Left ventricle myocardium inferior (tissue), 1 donor: ENCODE results near the gene PPL. TPM values are rescaled to one million over a fixed set of nuclear protein-coding genes. Genes with fewer than 3 reads are reported as not detected.
"Not testable (repeated sequence)": the region's sequence is repeated elsewhere in the genome, so short reads cannot be mapped to it uniquely, and the experiment has no call there.

Experiments
- DNase-seq: peaks from one replicate; pipeline ENCODE4 v3.0.0-alpha.2; 2020
- H3K27ac ChIP-seq: fragments of 200-600 bp; replicated peaks from 2 replicates; pipeline ENCODE4 v1.8.0; 2021
- H3K27me3 ChIP-seq: fragments of 200-600 bp; 2 replicates; pipeline ENCODE4 v1.8.0; 2021; ENCODE audit warnings: low read depth
- H3K36me3 ChIP-seq: fragments of 200-600 bp; 2 replicates; pipeline ENCODE4 v1.8.0; 2021
- H3K4me1 ChIP-seq: fragments of 200-600 bp; 2 replicates; pipeline ENCODE4 v1.8.0; 2021
- H3K4me3 ChIP-seq: fragments of 200-600 bp; 2 replicates; pipeline ENCODE4 v1.8.0; 2021; ENCODE audit warnings: mild to moderate bottlenecking, moderate library complexity
- H3K9me3 ChIP-seq: fragments of 200-600 bp; replicated peaks from 2 replicates; pipeline ENCODE4 v1.8.0; 2021
- CTCF ChIP-seq: fragments of 200-600 bp; IDR thresholded peaks from 2 replicates; pipeline ENCODE4 v1.8.0; 2021; ENCODE audit warnings: antibody characterized with exemption, mild to moderate bottlenecking, borderline replicate concordance
- intact Hi-C: fragments of 100-400 bp; cut with micrococcal nuclease; formaldehyde crosslinking; loops from one replicate; pipeline ENCODE4 v1.11.0; 2022
- total RNA-seq: library from RNA; stranded (reverse); fragmentation: NEBNext Ultra II Directional; extraction: Animal tissue kit (Norgen Biotek cat#: 25700); gene quantifications from one replicate; pipeline ENCODE4 v1.2.1, GENCODE V29; 2021
- donor health status: DM: no; HTN: yes; CAD: no; lungs with severe emphysema.

The PPL gene
- total RNA-seq, 1 donor from 2014 or later = 7.6 TPM

- Histone ChIP-seq H3K27me3 (no peaks in the 10 kb centered on the region), H3K4me1 (peaks cover 18% of the 10 kb centered on the region), H3K27ac (no peak overlapping the region), H3K4me3 (no peak overlapping the region), H3K9me3 (no peaks in the 10 kb centered on the region), H3K36me3 (no peaks in the 10 kb centered on the region)
- no peak for DNase-seq
- intact Hi-C loops = no loop called here
- TF ChIP-seq CTCF = no peak
Observed at GRCh38 chr16:4954714-4955113, 17.8 kb upstream of the PPL start.

GRCh38 chr16:4951583-4951982 lies 14.6 kb upstream of the PPL start:
- intact Hi-C loops, H3K4me3 ChIP-seq, H3K27ac ChIP-seq, H3K36me3 ChIP-seq, DNase-seq, H3K27me3 ChIP-seq, H3K9me3 ChIP-seq, H3K4me1 ChIP-seq: not testable (repeated sequence)

- H3K9me3 ChIP-seq = no peaks in the 10 kb centered on the region
- no peaks in the 10 kb centered on the region for H3K36me3 ChIP-seq
- no peak overlapping the region for H3K27ac ChIP-seq
- TF ChIP-seq CTCF = no peak
- intact Hi-C loops = no loop called here
- no peaks in the 10 kb centered on the region for H3K27me3 ChIP-seq
- peaks cover 11% of the 10 kb centered on the region for H3K4me1 ChIP-seq
- DNase-seq = no peak
- H3K4me3 ChIP-seq = no peak overlapping the region
Observed at GRCh38 chr16:4949986-4950385, 13.0 kb upstream of the PPL start.

GRCh38 chr16:4948903-4949766 lies 12.2 kb upstream of the PPL start:
- intact Hi-C loops = no loop called here
- Histone ChIP-seq H3K4me3 (no peak overlapping the region), H3K4me1 (peaks cover 20% of the 10 kb centered on the region), H3K36me3 (no peaks in the 10 kb centered on the region), H3K27ac (no peak overlapping the region), H3K27me3 (no peaks in the 10 kb centered on the region), H3K9me3 (no peaks in the 10 kb centered on the region)
- TF ChIP-seq CTCF = no peak
- no peak for DNase-seq

GRCh38 chr16:4947722-4948503 lies 11.0 kb upstream of the PPL start:
- no peaks in the 10 kb centered on the region for H3K9me3 ChIP-seq
- H3K4me3 ChIP-seq = no peak overlapping the region
- no peaks in the 10 kb centered on the region for H3K36me3 ChIP-seq
- H3K27me3 ChIP-seq = no peaks in the 10 kb centered on the region
- H3K27ac ChIP-seq = no peak overlapping the region
- no peak for TF ChIP-seq CTCF
- peaks cover 32% of the 10 kb centered on the region for H3K4me1 ChIP-seq
- intact Hi-C loops = no loop called here
- no peak for DNase-seq

- TF ChIP-seq CTCF = no peak
- intact Hi-C loops = no loop called here
- H3K36me3 ChIP-seq = no peaks in the 10 kb centered on the region
Observed at GRCh38 chr16:4946917-4947316, 10.0 kb upstream of the PPL start.

More at GRCh38 chr16:4946917-4947316, 10.0 kb upstream of the PPL start:
- Histone ChIP-seq H3K9me3 (no peaks in the 10 kb centered on the region), H3K4me3 (no peak overlapping the region), H3K27me3 (no peaks in the 10 kb centered on the region), H3K27ac (no peak overlapping the region), H3K4me1 (peaks cover 39% of the 10 kb centered on the region)
- DNase-seq = no peak
